CD4-positive, alpha-beta T cell treated with Interleukin-4 for 4 hours (primary cell): ENCODE data around the gene SMAD9.

ENCODE experiments used
- DNase-seq: peaks from one replicate; pipeline ENCODE4 v3.0.0-alpha.2; 2020

The SMAD9 gene

DNA sequence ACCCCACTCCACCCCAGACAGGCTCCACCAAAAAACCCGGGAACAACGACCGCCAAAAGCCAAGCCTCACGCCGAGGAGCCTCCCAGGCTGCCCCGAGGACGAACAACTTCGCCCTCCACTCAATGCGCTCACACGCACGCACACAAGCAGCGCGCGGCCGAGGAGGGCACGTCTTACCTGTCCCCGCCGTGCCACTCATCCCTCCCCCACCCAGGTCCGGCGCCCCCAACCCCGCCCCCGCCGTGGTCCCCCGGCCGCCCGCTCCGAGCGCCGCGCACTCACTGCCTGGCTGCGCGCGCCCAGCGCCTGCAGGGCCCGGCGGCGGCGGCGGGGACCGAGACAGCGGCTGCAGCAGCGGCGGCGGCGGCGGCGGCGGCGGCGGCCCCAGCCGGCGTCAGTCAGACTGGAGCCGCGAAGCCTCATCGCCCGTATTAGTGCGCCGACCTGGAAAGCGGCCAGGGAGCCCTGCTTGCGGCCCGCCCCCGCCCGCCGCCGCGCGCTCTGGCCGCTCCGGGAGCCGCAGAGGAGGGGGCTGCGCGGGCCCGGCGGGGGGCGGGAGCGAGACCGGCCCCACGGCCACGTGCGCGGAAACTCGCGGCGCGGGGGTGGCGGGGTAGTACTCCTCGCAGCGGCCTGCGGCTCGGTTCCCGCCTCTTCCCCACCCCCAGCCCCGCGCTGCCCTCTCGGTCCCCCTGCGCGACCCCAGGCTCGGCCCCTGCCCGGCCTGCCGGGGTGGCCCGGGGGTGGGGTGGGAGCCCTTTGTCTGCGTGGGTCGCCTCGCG lies at the start of gene SMAD9:
TSS of gene SMAD9 (minus strand) at position 406 of the 783 bp plus-strand sequence. CDS start 40,549 bp downstream, outside the sequence.
- no peak for DNase-seq

DNA sequence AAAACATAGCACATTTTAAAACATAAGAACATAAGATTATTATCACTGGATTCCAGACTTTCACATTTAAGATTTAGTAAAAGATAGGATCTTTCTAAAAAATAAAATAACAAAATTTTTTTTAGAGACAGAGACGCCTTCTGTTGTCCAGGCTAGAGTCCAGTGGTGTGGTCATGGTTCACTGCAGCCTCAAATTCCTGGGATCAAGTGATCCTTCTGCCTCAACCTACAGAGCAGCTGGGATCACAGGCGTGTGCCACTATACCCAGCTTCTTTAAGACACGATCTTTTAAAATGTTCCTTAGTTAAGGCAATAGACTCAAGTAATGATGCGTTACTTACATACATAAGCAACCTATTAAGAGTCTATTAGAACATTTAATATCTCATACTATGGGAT lies 46.4 kb upstream of the SMAD9 start:
- DNase-seq = no peak

DNA sequence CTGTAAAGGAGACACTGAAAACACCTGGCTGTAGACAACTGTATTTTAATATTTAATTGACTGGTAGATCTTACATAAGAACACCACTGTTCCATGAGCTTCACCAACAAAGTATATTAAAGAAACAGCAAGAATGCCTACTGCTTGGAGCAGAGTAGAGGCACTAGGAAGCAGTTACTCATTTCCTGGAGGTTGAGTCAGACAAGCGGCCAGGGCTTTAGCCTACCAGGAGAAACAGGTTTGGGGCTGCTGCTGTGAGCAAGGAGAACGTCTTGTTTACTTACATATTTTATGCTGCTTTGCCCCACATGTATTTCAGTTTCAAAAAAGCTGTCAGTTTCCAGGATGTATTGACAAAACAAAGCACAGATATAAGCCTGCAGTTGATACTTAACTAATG lies 45.7 kb upstream of the SMAD9 start:
- DNase-seq = no peak

DNA sequence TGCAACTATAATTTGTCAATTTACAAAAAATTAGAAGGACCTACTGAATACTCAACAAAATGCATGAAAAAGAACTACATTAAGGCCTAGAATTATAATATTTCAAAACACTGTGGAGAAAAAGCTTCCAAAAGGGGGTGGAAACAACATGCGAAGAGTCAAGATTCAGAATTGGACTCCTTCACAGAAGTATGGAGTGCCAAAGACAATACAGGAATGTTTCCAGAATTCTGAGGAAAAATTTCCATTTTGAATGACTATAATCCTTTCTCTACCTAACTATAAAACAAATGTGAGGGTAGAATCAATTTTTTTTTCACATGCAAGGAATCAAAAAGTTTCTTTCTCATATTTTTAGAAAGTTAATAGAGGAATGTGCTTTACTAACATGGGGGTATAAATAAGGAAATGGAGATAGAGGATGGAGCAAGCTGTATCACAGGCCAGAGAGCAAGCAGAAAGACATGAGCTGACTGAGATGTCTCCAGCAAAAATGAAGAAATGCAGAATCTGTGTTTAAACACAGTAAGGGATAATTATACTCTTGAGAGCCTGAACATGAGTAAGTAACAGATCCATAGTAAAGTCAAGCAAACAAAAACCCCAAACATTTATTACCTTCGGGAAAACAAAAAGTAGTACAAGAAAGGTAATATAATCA lies 39.5 kb upstream of the SMAD9 start:
- no peak for DNase-seq

DNA sequence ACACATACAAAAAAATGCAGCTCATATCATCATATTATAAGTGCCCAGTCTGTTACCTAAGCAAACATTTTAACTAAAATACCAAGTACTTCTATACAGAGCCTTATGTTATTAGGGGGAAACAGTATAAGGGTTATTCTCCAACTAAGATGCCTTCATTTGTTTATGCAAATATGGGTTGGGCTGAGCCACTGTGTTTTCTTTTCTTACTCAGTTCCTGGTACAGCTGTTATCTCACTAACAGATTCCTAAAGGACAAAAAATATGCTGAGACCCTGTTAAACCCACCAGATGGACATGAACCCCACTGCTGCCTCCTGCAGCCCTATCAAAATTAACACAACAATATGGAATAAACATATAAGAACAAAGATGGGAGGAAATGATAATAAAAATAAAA lies 34.5 kb upstream of the SMAD9 start:
- no peak for DNase-seq

DNA sequence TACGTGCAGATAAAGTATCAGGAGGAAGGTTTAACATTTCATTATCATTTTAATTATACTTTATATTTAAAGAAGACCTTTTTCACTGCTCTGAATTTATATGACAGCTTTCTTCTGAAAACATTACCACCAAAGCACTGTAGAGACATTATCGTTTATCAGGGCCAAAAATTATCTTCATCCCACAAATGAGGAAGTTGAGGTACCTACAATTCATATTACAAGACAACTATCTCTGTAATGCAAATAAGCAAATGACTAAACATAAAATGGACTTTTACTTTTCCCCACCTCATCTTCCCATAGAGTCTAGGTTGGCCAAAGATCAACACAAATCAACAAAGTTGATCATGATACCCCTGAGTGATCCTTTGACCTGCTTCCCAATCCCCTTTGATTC lies 30.9 kb upstream of the SMAD9 start:
- no peak for DNase-seq

DNA sequence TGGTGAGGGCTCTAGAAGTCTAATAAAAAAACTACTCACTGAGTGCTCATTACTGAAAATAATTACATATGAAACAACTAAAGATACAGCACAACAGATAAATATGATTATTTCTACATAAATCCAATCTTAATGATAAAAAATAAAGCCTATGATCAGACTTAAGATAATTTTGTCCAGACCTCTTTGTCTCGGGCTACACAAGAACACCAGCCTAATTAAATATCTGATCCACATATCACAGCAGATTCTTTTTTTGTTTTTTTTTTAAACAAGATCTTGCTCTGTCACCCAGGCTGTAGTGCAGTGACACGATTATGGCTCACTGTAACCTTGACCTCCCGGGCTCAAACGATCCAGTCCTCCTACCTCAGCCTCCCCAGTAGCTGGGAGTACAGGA lies 30.3 kb upstream of the SMAD9 start:
- DNase-seq = no peak

DNA sequence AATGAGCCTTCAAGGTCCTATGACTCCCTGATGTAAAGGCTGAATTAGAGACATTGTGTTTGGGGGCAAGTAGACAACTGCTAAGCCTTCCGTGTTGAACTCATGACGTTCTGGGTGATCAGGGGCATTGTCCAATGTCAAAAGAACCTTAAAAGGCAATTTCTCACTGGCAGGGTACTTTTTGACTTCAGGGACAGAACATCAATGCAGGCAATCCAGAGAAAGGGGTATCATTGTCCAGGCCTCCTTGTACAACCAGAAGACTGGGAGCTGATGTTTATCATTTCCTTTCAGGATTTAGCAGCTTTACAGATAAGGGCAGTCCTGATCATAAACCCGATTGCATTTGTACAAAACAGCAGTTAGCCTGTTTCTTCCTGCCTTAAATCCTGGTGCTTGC lies 25.0 kb upstream of the SMAD9 start:
- DNase-seq = no peak

DNA sequence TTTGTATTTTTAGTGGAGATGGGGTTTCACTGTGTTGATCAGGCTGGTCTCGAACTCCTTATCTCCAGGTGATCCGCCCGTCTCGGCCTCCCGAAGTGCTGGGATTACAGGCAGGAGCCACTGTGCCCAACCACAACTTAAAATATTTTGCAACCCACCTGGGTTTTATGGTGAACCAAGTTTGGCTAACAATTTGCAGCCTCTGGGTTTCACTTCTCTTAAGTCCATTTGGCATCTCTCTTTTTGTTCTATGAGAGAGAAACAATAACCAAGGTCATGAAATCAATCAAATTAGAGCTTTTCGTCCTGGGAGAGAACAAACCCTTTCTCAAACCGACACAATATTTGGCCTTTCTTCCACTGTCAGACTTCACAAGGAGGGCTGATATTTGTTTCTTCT lies 5.6 kb upstream of the SMAD9 start:
- DNase-seq = no peak

DNA sequence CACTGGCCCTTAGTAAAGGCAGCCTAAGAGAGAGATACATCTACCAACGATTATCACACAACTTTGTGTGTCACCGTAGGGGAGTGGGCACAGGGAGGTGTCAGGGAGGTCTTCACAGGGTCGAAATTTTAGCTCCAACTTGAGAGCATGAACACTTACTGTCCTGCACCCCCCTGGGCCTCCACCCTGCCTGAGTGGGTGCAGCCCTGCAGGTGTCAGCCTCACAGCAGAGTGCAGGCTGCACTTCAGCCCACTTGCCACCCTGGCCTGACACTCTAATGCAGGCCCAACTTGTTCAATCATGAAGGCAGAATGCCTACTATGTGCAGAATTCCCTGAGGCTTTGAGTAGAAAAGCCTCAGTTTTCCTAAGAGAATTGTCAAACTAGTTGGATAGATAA lies 4.0 kb upstream of the SMAD9 start:
- no peak for DNase-seq

DNA sequence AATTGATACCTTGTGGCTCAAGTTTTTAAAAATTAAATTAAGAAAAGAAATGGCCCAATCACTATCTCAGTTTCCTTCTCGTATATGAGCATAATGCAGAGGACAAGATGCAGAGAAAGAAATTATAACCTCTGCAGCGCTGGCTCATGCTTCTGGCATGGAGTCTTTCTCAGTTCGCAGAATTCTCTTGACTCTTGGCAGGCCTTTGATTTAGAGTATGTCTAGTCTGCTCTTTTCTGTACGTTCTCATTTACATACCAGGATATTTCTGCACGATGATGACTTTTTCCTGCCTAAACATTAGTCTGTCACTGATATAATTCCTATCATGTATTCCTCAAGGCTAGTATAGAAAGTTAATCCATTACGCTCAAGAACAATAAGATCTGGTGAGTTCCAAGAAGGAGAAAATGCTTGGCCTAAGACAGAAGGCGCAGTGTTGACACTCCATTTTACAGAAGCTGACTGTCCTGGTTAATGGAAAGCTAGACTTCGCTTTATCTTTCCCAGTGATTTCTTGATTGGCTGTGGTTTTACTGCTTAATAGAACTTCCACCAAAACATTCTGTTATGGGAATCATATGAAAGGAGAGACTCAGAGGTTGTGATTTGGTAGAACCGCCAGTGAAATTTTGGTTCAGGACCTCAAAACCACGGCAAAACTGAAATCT lies 1.7 kb upstream of the SMAD9 start:
- DNase-seq = no peak

DNA sequence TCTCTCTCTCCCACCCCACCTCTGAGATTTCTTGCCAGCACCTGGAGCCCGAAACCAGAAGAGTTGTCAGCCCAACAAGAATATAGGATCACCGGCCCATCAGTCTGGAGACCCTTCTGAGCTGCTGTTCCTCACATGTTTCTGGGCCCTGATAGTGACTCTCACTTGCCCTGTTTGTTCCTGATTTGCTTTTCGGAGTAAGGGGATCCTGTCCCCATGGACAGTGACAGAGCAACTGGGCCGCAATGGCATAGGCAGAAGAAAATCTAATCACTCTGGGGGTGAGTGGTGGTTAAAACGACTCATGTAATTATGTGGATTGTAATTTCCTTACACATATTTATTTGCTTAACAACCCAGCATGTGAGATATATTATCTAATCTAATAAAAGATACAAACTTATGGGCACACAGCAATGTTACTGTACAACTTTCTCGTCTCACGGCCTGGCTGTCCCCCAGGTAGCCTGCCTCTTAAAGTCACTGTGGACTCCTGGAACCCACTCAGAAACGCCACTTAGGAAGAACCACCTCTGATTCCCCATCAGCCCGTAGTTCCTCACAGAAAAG lies 663 bp upstream of the SMAD9 start:
- DNase-seq = no peak

DNA sequence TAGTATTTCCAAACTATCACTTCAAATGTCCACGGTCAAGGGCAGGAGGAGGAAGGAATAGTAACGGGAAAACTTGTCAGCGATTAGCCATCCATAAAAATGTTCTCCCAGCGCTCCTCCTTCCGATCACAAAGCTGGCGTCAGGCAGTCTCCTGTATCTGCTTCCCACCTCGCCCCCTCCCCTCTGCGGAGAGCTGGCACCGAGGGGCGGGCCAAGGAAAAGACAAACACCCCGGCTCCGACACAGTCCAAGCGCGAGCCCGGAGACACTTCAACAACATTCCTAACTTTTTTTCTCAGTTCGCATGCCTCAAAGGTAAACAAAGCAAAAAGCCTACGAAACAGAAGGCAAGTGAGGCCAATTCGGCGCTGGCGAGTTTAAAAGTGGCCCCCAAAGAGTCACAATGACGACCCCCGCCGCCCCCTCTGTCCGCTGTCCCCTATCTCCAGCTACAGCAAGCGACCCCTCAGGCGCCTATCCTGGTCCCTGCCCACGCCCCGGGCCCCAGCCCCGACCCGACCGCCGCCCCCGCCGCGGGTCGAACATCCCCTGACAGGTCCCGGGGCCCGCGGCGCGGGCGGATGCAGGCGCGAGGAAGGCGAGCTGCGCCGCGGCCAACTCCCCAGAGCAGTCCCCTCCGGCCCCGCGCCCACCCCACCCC lies 736 bp downstream of the SMAD9 start:
- no peak for DNase-seq

DNA sequence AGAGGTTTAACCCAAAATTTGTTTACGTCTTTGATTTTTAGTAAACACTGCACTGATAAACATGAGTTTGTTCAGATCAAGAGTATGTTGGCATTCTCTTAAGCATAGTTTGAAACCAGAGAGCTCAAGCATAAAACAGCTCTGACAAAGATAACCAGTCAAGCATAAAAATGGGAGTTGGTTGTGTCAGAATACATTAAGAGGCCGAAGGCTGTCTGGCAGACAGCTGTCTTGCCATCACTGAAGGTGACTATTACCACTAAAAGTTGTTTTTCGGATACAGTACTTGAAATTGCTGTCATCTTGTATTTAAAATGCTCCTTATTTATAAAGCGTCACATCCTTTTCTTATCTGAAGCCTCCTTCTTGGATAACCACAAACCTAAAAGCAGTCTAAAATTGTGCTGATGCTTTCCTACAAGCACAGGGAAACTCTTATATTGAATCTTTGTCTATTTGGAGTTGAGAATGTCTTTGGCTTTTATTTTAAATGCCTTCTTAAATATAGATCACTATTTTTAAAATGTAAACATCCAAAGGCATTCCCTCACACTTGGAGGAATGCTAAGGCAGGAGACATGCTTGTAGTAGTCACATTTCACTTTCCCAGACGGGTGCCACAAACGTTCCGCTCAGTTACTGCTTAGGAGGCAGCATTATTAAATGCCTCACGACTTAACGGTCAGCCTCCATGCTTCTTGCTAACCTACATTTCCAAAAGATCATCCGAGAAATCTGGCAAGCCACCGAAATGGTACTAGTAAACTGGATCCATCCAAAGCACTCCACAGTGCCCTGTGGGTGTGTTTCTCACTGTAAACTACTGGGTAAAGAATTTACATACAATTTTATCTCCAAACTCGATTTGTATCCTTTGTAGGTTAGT lies 1.5 kb downstream of the SMAD9 start:
- no peak for DNase-seq

DNA sequence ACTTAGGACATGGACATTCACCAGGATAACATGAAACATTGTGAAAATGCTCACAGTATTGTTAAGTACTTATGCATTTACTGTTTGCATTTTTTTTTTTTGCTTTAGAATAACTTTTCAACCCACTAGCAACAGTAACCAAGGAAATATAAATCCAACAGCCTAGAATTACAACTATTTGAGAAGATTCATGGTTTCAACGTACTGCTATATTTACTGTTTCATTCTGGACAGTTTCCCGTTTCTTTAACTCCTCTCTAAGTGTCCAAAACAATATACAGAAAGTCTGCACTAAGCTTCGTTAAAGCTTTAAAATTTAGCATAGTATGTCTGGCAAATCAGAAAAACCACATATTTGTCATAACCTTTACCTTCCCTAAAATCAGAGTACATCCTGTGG lies 2.7 kb downstream of the SMAD9 start:
- no peak for DNase-seq

DNA sequence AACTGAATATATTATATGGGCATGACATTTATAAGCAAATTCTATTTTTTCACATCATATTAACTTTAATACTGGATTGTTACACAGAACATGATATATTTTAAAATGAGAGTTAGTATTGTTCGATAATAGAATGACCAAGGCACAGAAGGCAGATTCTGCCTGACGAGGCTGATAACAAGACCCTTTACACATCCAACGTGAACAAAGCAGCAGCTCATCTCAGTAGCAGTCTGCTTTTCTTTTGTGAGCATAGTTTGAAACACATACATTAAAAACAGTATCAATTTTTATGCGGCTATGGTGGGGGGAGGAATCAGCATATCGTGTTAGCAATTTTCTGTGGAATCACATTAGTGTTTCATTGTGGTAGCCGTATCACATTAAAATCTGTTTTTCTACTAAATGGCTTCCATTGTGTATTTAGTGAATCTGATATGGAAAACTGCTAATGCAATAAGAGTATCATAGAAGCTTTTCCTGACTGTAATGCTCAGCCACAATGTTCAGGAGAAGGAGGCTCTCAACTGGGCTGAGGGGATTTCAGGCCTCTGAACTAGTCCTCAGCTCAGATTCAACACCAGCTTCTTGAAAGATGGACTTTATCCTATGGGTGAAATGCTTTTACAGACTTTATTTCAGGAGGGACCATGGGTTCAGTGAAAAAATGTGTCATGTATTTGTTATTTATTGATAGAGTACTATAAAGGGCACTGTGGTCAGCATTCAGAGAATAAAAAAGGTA lies 4.0 kb downstream of the SMAD9 start:
- DNase-seq = no peak

DNA sequence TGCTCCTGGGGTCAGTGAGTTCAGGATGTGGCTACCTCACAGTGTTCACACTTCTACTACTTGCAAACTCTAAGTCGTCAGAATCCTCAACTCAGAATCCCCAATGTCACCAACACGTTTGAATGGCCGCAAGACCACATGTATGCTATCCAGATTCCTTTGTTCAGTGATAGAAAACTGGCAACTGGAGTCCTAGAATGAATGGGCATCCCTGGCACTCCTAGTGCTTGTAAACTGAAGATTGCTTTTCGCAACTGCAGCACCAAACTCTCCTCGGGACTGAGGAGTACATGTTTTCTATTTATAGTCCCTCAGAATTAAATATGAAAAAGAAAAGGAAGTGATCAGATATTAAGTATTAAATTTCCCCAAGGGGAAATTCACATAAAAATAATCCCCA lies 4.9 kb downstream of the SMAD9 start:
- no peak for DNase-seq

DNA sequence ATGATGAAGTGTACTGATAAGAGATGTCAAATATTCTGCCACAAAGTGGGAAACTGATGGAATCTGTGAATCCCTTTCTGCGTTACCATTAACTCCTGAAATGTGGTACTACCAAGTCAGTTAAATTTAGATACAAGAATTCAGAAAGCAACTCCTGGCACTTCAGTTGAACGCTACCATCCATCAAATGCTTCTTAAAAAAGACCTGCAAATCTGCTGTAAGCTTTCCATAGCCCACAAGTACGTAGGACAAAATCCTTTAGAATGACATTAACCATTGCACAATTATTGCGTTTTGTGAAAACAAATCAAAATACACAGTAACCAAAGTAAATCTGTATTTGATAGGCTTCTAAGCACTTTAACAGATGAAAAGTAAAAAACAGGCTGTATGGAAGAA lies 5.4 kb downstream of the SMAD9 start:
- no peak for DNase-seq

DNA sequence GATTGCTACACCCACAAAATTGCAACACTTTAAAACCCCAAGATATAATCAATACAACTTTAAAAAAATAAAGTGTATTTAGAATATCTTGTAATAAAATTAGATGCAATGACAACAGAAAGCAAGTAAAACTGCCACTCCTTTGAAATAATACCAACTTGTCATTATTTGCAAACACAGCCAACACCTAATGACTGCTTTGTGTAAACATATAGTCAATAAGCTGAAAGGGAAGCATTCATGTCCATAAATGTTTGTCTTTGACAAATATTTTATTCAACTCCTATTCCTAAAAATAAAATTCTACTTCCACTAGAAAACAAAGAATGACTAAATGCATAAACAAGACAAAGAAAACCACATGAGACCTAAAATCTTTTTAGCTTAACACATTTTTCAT lies 6.6 kb downstream of the SMAD9 start:
- DNase-seq = no peak

DNA sequence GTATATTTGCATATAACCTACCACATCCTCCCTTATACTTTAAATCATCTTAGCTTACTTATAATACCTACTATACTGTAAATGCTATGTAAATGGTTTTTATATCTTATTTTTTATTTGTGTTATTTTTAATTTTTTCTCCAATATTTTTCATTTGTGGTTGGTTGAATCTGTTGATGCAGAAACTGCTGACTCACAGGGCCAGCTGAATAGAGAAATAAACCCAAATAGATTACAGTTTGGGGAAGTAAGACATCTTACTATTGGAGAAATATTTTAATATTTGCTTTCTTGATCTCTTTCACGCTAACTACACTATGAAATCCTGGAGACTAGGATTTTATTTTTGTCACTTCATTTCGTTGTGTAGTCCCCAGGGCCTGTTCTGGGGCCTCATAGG lies 7.1 kb downstream of the SMAD9 start:
- DNase-seq = no peak

DNA sequence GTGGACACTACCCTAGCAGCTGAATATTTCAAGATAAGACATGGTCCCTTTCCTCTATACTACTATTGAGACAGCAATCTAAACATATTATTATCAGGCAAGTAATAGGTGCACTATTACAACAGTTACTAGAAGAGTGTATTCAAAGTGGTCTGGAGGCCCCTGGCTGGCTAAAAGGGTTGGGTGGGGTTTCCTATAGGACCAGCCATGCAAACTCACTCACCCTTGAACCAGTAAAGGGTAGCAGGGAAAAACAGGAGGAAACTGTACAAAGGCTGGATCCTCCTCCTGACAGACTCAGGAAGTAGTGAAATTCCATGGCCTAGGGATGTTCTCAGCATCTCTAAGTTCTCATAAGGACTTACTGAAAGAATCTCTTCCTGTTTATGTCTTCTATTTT lies 7.7 kb downstream of the SMAD9 start:
- DNase-seq = no peak

DNA sequence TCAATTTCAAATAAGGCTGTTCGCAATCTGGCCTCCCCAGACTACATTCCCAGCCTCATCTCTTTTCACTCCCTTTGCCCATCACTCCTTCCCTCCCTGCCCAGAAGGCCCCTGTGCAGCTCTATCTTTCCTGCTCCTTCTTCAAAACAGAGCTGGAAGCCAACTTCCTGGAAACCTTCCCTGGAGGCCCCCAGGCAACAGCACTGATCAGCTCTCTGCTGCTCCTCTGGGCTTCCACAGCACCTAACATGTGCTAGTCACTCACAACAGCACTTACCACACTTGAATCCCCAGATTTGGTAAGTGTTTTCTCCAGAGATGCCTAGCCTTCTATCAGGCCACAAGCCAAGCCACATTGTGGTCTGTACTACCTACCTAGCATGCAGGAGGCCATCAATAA lies 9.5 kb downstream of the SMAD9 start:
- no peak for DNase-seq
